Measurements from ENCODE around the gene DHX16. TPM values are rescaled to one million over a fixed set of nuclear protein-coding genes. Genes with fewer than 3 reads are reported as not detected.

DHX16 gene
- total and polyA plus RNA-seq, 9 of the 15 experiments (the other 6 are each of a cell fraction or from before 2014, with no cell fraction given) = 14.6 to 66.1 (median 47.5) TPM

DNA sequence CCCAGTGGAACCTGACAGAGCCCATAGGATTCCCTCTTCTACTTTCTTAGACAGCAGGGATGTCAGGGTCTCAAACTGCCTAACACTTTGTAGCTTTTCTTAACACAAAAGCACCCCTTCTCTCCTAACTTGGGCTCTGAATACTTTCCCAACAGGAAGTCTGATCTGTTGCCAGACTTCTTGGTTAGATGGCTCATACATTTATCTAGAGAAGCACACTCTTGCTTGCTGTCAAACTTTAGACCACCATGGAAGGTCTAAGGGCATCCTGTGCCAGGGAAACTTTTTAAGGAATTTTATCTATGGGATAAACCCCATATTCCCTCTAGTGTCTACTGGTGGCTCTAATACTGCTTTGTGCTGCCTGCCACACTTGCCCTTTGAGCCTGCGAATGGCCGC is 29.1 kb downstream of the DHX16 start:
- CTCF ChIA-PET (ENCODE audit: low intra/inter-chr PET ratio) = no interaction called here
- WGBS (ENCODE audit: insufficient coverage, low coverage, missing lambda C conversion rate) = 94% methylated on average over 2 of the region's 2 CpGs

More for the DNA sequence above, 29.1 kb downstream of the DHX16 start:
- H3K79me2 ChIP-seq (ENCODE audit: control insufficient read depth, insufficient read depth, low read length) = peaks cover 32% of the 10 kb centered on the region
- no peaks in the 10 kb centered on the region for H3K9me1 ChIP-seq (ENCODE audit: control insufficient read depth, insufficient read depth, low read length)
- no peak overlapping the region for H2AFZ ChIP-seq (ENCODE audit: low read depth, low read length)
- no peaks in the 10 kb centered on the region; the same call in 1 of the 2 replicates for H3K9me3 ChIP-seq (replicated peaks; ENCODE audit: control insufficient read depth, insufficient read depth, low read depth, low read length)
- H3K9ac ChIP-seq (ENCODE audit: insufficient read depth in 1 of 2, low read depth in 2 of 2, low read length in 2 of 2) = peak overlapping the region in 1 of 2 experiments; percentile 7; a peak in 1 of 4 replicates
- DNase-seq (ENCODE audit: extremely low read depth in 1 of 4, low spot score in 3 of 4) = no peak
- ATAC-seq = no peak
- H3K27me3 ChIP-seq (ENCODE audit: control insufficient read depth in 2 of 2, insufficient read depth in 2 of 2, low read length in 2 of 2) = no peaks in the 10 kb centered on the region
- TF ChIP-seq HOXB6 (CRISPR knock-in tag; IDR thresholded peaks at IDR 0.05; ENCODE audit: borderline replicate concordance) = no peak
- TF ChIP-seq ZNF133 (CRISPR knock-in tag; IDR thresholded peaks at IDR 0.05) = no peak
- TF ChIP-seq TRIM28 (IDR thresholded peaks at IDR 0.05) = no peak
- TF ChIP-seq ZNF644 (tag; IDR thresholded peaks at IDR 0.05; ENCODE audit: low read depth) = no peak
- TF ChIP-seq MYNN (IDR thresholded peaks at IDR 0.05) = no peak
- TF ChIP-seq MYNN (CRISPR knock-in tag; IDR thresholded peaks at IDR 0.05) = no peak
- TF ChIP-seq TFE3 (CRISPR knock-in tag; IDR thresholded peaks at IDR 0.05) = no peak
- no peak for TF ChIP-seq GABPB1 (CRISPR knock-in tag; IDR thresholded peaks at IDR 0.05)
- no peak for TF ChIP-seq NFATC3 (IDR thresholded peaks at IDR 0.05)
- TF ChIP-seq TEAD4 (IDR thresholded peaks at IDR 0.05; ENCODE audit: low read length) = no peak
- TF ChIP-seq TEAD4 (CRISPR knock-in tag; IDR thresholded peaks at IDR 0.05; ENCODE audit: borderline replicate concordance) = no peak
- no peak for TF ChIP-seq NCOR1 (IDR thresholded peaks at IDR 0.05)
- no peak for TF ChIP-seq FOXA3 (CRISPR knock-in tag; conservative IDR thresholded peaks at IDR 0.05 in 1 of 2, IDR thresholded peaks at IDR 0.05 in 1 of 2)
- TF ChIP-seq BDP1 (IDR thresholded peaks at IDR 0.05; ENCODE audit: insufficient read depth, insufficient read length) = no peak
- no peak for TF ChIP-seq FIP1L1 (IDR thresholded peaks at IDR 0.05; ENCODE audit: low read depth, low read length, poor library complexity, severe bottlenecking)
- H3K4me3 ChIP-seq = no peak overlapping the region
- no peaks in the 10 kb centered on the region for H4K20me1 ChIP-seq (replicated peaks; ENCODE audit: control insufficient read depth, insufficient read depth, low read length)
- peaks cover 15 to 29% of the 10 kb centered on the region in 2 experiments for H3K4me1 ChIP-seq (replicated peaks in 1 of 2; ENCODE audit: control insufficient read depth in 2 of 2, insufficient read depth in 2 of 2, low read length in 2 of 2)
- H3K36me3 ChIP-seq (ENCODE audit: control insufficient read depth, insufficient read depth, low read length) = peaks cover 21% of the 10 kb centered on the region
- no TSS peak for BruUV-seq (replicated peaks)
- intact Hi-C loops (cut with micrococcal nuclease) = no loop called here
- in situ Hi-C loops (cut with MboI) = no loop called here
- no peak for FAIRE-seq
- H3K4me2 ChIP-seq (ENCODE audit: insufficient read depth, low read length) = no peak overlapping the region
- POLR2A ChIA-PET = interaction anchor here (0.7 to 3.9 kb wide), 5 partner anchors 9 to 81 kb away, joined by 3 to 46 read pairs (median 3); no protein-coding TSS in a partner anchor
- no peak overlapping the region for H3K27ac ChIP-seq (ENCODE audit: extremely low read depth, low read depth, low read length)

All from K562 (cell line).